PFSK-1 (cell line): Measurements from ENCODE around the gene RNF145.

ENCODE experiments used
- FOXP2 ChIP-seq: optimal IDR thresholded peaks from 2 replicates; pipeline ENCODE3; 2011; ENCODE audit warnings: borderline replicate concordance, control low read depth, inconsistent platforms; ENCODE audit not compliant: insufficient read depth; ENCODE audit errors: extremely low read length, extremely low read depth
- POLR2AphosphoS5 ChIP-seq: IDR thresholded peaks from 2 replicates; pipeline ENCODE4 v1.6.1; 2012; ENCODE audit warnings: low read depth, mild to moderate bottlenecking, control low read depth, low read length, moderate library complexity
- SIN3A ChIP-seq: IDR thresholded peaks from 2 replicates; pipeline ENCODE4 v1.6.1; 2012; ENCODE audit warnings: mild to moderate bottlenecking, low read length, moderate library complexity, borderline replicate concordance; ENCODE audit not compliant: insufficient read depth
- TAF1 ChIP-seq: IDR thresholded peaks from 2 replicates; pipeline ENCODE4 v1.6.1; 2012; ENCODE audit warnings: low read length, control low read depth, borderline replicate concordance; ENCODE audit not compliant: insufficient read depth
- TF ChIP-seq, protein P1 (sequence below), 2 experiments: IDR thresholded peaks; 2 replicates each; pipeline versions ENCODE4 v1.6.1 to v1.8.0; 2011 to 2012; ENCODE audit warnings: low read depth in 2 of 2, low read length in 2 of 2, control low read depth in 1 of 2, inconsistent platforms in 1 of 2, mild to moderate bottlenecking in 1 of 2, moderate library complexity in 1 of 2; ENCODE audit not compliant: insufficient read depth in 1 of 2

- TF ChIP-seq TAF1 (no peak), POLR2AphosphoS5 (no peak), FOXP2 (no peak), SIN3A (no peak)
- TF ChIP-seq, protein P1, sequence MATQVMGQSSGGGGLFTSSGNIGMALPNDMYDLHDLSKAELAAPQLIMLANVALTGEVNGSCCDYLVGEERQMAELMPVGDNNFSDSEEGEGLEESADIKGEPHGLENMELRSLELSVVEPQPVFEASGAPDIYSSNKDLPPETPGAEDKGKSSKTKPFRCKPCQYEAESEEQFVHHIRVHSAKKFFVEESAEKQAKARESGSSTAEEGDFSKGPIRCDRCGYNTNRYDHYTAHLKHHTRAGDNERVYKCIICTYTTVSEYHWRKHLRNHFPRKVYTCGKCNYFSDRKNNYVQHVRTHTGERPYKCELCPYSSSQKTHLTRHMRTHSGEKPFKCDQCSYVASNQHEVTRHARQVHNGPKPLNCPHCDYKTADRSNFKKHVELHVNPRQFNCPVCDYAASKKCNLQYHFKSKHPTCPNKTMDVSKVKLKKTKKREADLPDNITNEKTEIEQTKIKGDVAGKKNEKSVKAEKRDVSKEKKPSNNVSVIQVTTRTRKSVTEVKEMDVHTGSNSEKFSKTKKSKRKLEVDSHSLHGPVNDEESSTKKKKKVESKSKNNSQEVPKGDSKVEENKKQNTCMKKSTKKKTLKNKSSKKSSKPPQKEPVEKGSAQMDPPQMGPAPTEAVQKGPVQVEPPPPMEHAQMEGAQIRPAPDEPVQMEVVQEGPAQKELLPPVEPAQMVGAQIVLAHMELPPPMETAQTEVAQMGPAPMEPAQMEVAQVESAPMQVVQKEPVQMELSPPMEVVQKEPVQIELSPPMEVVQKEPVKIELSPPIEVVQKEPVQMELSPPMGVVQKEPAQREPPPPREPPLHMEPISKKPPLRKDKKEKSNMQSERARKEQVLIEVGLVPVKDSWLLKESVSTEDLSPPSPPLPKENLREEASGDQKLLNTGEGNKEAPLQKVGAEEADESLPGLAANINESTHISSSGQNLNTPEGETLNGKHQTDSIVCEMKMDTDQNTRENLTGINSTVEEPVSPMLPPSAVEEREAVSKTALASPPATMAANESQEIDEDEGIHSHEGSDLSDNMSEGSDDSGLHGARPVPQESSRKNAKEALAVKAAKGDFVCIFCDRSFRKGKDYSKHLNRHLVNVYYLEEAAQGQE (IDR thresholded peaks at IDR 0.05; ENCODE audit: insufficient read depth in 1 of 2, low read depth in 2 of 2, low read length in 2 of 2): no peak
These were observed 25.1 kb downstream of the RNF145 start for GRCh38 chr5:159184236-159184635.
